Upper lobe of left lung (tissue), 4 donors: ENCODE results near the gene NAP1L4.

ENCODE experiments used
- POLR2A ChIP-seq, 4 donors: fragments of 450-650 bp; IDR thresholded peaks; one replicate each; pipeline ENCODE4 v1.5.1; 2016 to 2017; ENCODE audit warnings: antibody characterized with exemption in 4 of 4, mild to moderate bottlenecking in 2 of 4
- POLR2AphosphoS5 ChIP-seq, 2 donors: sonication (generic); formaldehyde crosslinking; IDR thresholded peaks; one replicate each; pipeline ENCODE4 v1.5.1; 2017; ENCODE audit warnings: antibody characterized with exemption in 2 of 2
- TF ChIP-seq, protein P1 (sequence below), 6 experiments: fragments of 450-650 bp in 4 of 6; fragments of 200-600 bp in 2 of 6; sonication (generic) in 2 of 6; IDR thresholded peaks; one replicate each; pipeline ENCODE4 v1.5.1; 2016 to 2019; ENCODE audit warnings: antibody characterized with exemption in 6 of 6

DNA sequence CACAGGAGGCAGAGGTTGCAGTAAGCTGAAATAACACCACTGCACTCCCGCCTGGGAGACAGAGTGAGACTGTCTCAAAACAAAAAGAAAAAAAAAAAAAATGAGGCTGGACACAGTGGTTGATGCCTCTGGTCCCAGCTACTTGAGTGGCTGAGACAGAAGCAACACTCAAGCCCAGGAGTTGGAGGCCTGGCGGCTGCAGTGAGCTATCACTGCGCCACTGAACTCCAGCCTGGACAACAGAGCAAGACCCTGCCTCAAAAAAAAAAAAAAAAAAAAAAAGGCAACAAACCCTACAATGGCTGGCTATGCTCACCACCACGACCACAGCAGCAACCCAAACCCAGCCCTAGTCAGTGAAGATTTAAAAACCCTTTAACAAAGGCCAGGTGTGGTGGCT lies 8.2 kb downstream of the NAP1L4 start:
- TF ChIP-seq, protein P1, sequence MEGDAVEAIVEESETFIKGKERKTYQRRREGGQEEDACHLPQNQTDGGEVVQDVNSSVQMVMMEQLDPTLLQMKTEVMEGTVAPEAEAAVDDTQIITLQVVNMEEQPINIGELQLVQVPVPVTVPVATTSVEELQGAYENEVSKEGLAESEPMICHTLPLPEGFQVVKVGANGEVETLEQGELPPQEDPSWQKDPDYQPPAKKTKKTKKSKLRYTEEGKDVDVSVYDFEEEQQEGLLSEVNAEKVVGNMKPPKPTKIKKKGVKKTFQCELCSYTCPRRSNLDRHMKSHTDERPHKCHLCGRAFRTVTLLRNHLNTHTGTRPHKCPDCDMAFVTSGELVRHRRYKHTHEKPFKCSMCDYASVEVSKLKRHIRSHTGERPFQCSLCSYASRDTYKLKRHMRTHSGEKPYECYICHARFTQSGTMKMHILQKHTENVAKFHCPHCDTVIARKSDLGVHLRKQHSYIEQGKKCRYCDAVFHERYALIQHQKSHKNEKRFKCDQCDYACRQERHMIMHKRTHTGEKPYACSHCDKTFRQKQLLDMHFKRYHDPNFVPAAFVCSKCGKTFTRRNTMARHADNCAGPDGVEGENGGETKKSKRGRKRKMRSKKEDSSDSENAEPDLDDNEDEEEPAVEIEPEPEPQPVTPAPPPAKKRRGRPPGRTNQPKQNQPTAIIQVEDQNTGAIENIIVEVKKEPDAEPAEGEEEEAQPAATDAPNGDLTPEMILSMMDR (IDR thresholded peaks at IDR 0.05): no peak
- no peak for TF ChIP-seq POLR2A (IDR thresholded peaks at IDR 0.05)
- no peak for TF ChIP-seq POLR2AphosphoS5 (IDR thresholded peaks at IDR 0.05)
